Measurements from ENCODE around the gene ARIH2.
A peak's percentile ranks its signal among the peaks of the same experiment; 100 is the strongest.

The ARIH2 gene

GRCh38 chr3:48970586-48970985, 51.9 kb downstream of the ARIH2 start:
- DNase-seq (ENCODE audit: low read depth in 2 of 2, low spot score in 1 of 2): no peak

GRCh38 chr3:48974076-48974864, 55.6 kb downstream of the ARIH2 start:
- DNase-seq (ENCODE audit: low read depth in 2 of 2, low spot score in 1 of 2): no peak

GRCh38 chr3:48979451-48979850, 60.8 kb downstream of the ARIH2 start:
- DNase-seq (ENCODE audit: low read depth in 2 of 2, low spot score in 1 of 2): no peak

DNA sequence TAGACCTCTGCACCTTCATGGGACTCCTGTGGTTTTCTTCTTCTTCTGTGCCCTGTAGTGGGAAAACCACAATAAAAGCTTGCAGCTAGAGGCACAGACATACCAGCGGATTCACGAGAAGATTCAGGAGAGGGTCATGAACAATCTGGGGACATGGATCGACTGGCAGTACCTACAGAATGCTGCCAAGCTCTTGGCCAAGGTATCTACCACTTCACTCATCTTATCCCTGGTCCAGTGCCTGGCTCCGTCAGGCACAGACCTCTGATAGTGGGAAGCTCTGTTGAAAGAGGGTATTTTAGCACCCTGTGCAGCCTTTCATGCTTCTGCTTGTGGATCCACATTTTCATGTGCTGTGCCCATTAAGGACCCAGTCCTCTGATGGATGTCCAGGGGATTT, 61.7 kb downstream of the ARIH2 start:
- DNase-seq (ENCODE audit: low read depth in 2 of 2, low spot score in 1 of 2): no peak

DNA sequence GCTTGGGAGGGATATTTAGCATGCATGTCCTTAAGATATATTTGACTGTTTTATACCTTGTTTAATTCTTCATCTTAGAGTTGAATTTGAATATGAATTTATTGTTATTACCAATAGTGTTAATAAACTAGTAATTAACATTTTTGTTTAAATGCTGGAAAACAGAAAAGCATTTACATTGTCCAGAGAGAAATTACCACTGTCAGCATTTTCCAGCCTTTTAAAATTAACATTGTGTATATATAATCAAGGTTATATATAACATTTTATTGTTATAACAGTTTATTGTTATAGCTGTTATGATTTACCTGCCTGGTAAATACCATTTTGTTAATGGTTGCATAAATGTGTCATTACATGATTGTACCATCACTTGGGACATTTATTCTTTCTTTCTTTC, 63.4 kb downstream of the ARIH2 start:
- DNase-seq (ENCODE audit: low read depth in 2 of 2, low spot score in 1 of 2): no peak

- DNase-seq (ENCODE audit: low read depth in 2 of 2, low spot score in 1 of 2): no peak
These were observed 64.0 kb downstream of the ARIH2 start for GRCh38 chr3:48982686-48983085.

- no peak for DNase-seq (ENCODE audit: low read depth in 2 of 2, low spot score in 1 of 2)
These were observed 64.5 kb downstream of the ARIH2 start for GRCh38 chr3:48983096-48983495.

DNA sequence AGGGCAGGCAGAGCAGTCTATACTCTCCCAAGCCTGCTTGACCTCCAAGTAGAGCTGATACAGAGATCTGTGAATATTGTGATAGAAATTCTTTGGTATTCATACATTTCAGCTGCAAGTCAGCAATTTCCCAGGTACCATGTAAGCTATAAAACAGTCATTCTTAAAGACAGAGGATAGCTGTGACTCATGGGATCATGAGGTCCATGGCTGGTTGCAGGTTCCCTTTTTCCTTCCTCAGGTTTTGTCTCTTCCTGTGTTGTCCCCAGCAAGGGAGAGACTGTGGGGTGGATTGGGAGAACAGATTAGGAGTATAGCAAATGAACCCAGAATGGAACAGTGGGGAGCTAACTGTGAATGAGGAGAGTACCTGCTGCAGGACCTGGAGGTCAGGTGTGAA, 66.0 kb downstream of the ARIH2 start:
- DNase-seq (ENCODE audit: low read depth in 2 of 2, low spot score in 1 of 2): no peak

DNA sequence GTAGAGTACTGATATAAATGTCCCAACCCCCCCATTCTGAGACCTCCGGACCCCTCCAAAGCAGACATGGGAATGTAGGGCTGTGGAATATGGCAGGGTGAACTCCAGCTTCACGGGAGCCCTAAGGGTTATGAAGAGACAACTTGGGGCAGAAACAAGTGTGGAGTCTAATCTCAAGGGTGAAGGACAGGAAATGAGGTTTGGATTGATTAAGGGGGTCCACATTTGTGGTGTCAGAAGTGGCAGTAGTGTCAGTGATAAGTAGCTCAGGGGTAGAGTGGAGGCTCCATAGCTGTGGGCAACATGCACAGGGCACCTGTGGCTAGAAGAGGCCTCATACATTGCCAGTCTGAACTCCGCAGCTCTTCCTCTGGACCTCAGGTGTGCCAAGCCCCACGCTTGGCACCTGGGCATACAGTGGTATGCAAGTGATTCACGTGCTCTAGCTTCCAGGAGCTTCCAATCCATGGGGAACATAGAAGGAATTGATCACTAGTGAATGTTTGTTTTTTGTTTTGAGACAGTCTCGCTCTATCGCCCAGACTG, 67.3 kb downstream of the ARIH2 start:
- no peak for DNase-seq (ENCODE audit: low read depth in 2 of 2, low spot score in 1 of 2)

DNA sequence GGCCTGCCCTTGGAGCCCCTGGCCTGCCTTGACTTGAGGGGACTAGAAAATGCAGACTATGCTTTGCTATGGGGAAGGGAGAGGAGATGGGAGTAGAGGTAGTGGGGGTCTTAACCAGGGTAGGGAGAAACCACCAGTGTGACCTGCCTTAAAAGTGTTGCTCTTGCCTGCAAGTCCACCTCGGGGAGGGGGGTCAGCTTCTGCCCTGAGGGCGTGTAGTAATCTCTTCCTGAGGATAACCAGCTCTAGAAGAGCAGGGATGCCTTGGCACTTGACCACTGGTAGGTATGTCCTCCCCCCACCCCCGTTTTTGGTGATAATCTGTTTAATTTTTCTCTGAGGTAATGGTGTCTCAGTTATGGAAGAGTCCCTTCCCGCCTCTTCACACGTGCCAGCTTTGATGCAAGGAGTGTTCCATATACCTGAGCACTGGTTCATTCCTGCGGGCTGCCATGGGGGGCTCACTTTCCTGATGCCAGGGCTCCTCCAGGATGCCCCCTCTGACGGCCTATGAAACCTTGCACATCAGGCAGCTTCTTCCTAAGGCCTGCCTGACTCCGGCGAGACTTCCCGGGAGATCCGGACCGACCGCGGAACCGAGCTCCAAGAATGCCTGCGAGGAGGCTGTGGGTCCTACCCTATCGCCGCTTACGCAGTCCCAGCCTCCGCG, 70.6 kb downstream of the ARIH2 start:
- no peak for DNase-seq (ENCODE audit: low read depth in 2 of 2, low spot score in 1 of 2)

DNA sequence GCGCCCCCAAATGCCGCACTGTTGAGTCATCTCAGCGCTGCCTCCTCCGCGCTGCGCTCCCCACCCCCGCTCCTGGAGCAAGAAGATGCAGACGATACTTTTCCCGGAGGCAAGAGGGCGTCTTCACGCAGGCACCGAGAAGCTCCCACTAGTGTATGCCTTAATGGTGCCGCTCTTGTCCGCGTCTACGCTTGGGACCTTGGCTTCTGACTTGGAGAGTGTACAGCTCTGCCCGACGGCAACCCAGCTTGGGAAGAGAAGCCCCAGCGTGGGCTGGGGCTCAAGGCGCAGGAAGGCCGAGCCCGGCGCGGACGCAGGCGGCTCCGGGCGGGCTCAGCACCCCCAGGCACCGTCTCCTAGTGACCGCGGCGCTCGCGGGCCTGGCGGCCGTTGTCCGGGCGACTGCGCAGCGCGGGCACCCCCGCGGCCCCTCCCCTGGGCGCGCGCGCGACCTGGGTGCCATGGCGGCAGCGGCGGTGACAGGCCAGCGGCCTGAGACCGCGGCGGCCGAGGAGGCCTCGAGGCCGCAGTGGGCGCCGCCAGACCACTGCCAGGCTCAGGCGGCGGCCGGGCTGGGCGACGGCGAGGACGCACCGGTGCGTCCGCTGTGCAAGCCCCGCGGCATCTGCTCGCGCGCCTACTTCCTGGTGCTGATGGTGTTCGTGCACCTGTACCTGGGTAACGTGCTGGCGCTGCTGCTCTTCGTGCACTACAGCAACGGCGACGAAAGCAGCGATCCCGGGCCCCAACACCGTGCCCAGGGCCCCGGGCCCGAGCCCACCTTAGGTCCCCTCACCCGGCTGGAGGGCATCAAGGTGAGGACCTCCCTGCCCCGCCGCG, 71.4 kb downstream of the ARIH2 start, which contains the start of gene P4HTM:
Gene P4HTM (plus strand): TSS at position 446 of the 840 bp plus-strand sequence. CDS start 16 bp downstream, at position 462.
- peak; percentile 41 to 67 for DNase-seq (ENCODE audit: low read depth in 2 of 2, low spot score in 1 of 2)

DNA sequence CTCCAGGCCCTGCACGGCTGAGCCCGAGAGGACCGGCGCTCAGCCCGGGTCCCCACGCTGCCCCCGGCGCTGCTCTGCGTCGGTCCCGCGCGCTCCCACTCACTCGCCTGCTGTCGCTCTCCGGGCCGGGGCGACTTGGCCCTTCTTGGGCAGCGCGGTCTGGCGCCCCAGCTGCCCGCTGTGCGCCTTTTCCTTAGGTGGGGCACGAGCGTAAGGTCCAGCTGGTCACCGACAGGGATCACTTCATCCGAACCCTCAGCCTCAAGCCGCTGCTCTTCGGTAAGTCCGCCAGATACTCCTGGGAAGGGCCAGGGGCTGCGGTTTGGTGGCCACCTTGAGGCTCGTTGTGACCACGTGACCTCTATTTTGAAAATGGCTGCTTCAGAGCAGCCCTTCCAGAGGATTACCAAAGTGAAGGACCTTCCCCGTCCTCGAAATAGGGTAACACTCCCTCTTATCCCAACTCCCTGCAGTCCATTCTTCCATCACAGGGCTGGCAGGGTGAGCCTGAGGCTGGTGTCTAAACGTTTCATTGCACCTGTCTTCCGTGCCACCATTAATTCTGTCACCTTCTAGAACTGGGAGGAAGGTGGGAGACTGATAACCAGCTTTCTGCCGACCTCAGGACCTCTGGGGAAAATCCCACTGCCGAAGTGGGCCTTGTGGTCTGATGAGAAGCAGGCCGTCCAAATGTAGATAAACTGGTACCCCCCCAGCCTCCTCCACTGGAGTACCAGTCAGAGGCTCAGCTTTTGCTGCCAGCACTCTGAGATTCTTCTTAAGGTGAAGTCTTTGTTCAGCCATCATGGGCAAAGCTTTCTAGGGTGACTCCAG, 72.2 kb downstream of the ARIH2 start:
- no peak for DNase-seq (ENCODE audit: low read depth in 2 of 2, low spot score in 1 of 2)

DNA sequence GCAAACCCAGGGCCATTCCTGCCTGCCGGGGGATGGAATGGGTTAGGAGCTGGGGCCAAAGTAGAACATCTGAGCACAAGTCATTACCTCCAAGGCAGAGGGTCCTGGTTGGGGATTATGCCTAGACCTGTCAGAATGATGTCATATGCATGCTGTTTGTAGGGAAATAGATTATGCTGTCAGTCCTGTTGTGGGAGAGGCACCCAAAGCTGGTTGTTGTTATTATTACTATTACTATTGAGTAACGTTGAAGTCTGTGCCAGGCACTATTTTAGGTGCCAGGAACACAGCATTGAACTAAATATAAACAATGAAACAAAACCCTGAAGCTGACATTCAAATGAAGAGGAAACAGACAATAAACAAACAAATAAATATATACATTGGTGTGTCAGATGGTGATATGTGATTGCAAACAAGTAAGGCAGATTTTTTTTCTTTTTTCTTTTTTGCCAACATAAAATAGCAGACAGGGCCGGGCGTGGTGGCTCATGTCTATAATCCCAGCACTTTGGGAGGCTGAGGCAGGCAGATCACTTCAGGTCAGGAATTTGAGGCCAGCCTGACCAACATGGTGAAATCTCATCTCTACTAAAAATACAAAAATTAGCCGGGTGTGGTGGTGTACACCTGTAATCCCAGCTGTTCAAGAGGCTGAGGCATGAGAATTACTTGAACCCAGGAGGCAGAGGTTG, 73.4 kb downstream of the ARIH2 start:
- DNase-seq (ENCODE audit: low read depth in 2 of 2, low spot score in 1 of 2): no peak

DNA sequence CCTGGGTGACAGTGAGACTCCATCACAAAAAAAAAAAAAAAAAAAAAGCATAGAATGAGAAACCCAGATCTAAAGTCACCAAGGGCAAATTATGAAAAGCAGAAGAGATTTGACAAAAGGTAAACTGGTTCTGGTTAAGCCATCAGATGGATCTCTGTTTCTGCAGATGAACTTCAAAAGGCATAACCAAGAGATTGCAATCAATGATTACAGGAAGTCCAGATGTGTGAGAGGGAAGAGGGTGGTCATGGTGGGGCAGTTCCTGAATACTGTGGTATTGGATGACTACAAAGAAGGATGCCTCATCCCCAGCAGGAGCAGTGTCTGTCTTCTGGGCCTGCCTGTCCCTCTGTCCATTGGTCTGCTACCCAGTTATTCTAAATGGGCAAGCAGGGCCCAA, 75.2 kb downstream of the ARIH2 start:
- DNase-seq (ENCODE audit: low read depth in 2 of 2, low spot score in 1 of 2): no peak

DNA sequence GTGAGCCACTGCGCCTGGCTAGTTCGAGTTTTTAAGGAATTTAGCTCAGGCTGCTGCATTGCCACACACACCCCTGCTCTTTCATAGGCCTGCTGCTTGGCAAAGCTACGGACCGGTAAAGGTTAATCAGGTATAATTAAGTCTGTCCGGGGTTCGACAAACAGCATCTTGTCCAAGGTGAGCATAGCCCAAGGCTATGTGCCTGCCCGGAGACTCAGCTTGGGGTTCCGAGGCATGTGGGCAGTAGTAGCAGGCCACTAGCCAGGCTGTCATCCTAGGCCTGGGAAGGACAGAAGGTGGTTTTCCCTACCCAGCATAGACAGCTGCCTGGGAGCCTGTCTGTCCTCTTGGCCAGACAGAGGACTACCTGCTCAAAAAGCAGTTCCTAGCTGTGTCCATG, 78.0 kb downstream of the ARIH2 start:
- DNase-seq (ENCODE audit: low read depth in 2 of 2, low spot score in 1 of 2): no peak

DNA sequence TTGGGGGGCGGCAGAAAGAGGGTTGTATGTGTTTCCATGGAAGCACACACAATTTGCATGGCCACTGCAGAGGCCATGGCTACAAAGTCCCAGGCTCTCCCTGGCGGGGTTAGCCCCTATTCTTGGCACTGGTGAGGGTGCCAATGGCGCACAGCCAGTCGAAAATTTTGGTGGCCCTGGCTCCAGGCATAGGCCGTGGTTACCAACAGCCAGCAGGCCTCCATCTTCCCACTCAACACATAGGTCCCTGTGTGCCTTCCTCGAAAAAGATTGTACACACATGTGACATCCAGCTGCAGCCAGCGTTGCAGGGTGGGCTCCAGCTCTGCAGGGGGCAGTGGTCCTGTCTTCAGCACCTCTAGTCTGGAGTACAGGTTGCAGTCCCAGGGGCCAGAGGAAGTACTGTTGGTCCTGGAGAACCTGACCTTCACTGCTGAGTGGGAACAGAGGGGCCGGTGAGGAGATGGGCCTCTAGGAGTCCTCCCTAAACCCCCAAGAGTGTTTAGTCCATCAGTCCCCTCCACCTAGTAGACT, 78.5 kb downstream of the ARIH2 start:
- no peak for DNase-seq (ENCODE audit: low read depth in 2 of 2, low spot score in 1 of 2)

- no peak for DNase-seq (ENCODE audit: low read depth in 2 of 2, low spot score in 1 of 2)
These were observed 79.3 kb downstream of the ARIH2 start for GRCh38 chr3:48997714-48998637.

DNA sequence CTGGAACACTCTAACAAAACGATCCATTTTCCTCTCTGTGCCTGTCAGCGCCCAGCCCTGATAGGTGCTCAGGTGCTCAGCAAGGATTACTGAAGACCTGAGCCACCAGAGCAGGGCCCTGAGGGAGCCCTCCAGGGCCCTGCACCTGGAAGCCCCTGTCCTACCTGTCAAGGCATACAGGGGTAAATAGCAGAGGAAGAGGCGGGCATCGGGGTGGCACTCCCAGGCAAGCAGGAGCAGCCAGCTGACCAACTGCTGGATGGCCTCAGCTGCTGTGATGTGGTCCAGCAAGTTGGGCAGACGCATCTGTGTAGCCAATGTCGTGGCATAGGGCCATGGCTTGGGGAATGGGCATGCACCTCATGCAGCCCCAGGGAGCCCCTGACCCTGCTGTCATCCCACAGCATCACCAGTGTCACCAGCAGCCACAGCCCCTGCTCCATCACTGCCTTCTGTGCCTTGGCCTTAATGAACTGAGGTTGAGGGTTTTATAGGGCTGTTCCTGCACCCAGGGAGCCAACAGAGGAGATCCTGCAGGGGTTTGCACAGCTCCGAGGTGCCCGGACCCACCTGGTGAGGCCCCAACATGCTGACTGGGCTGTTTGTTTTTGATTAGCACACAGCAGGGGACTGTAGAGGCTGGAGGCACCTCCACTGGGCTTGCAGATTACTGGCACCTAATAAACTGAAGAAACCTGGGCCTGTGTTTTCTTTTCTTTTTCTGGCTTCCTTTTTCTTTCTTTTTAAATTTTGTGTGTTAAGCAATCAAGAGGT, 80.6 kb downstream of the ARIH2 start:
- DNase-seq (ENCODE audit: low read depth in 2 of 2, low spot score in 1 of 2): no peak
